ENCODE data around the gene DBN1. TPM values are rescaled to one million over a fixed set of nuclear protein-coding genes. Genes with fewer than 3 reads are reported as not detected.

Gene DBN1
- total RNA-seq, 2 donors from 2014 or later: 7.1 to 13.3 TPM

GRCh38 chr5:177499842-177500241 lies 26.4 kb upstream of the DBN1 start:
- Mint-ChIP-seq H3K27me3 (peaks cover 8 to 10% of the 10 kb centered on the region in 2 donors), H3K4me1 (ENCODE audit: low read depth in 2 of 2) (peaks cover 15 to 27% of the 10 kb centered on the region in 2 donors), H3K4me3 (peak overlapping the region; percentile 59), H3K9me3 (no peaks in the 10 kb centered on the region), H3K27ac (no peak overlapping the region), H3K36me3 (no peaks in the 10 kb centered on the region)
- DNase-seq (ENCODE audit: low spot score): no peak
- no peak for ATAC-seq

DNA sequence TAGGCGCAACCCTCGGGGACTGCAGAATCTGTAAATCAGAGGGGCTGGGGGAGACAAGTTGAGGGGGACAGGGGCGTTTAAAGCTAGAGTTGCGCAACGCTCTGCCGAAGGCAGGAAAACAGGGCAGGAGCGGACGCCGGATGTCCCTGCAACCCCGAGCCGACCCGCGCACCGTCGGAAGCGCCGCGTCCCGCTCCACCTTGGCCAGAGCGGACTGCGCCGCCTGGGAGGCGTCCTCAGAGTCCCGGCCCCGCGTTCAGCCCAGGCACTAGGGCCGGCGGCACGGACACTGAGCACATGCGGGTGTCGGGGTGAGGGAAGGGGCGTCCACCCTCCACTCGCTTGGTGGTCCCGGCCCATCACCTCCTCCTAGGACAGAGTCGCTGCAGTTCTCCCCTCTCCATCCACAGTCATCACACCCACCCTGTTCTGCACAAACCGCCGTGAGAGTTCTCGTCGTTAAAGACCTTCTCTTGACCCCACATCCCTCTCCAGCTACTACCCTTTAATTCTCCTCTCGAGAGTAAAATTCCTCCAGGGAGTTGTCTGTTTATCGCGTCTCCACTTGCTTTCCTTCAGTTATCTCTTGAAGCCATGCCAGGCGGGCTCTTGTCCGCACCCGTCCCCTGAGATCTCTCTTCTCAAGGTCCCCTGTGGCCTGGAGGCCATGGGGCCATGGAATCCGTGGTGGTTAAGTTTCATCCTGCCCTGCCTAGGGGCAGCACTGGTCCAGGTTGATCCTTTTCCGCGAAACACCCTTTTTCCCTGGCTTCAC lies 24.8 kb upstream of the DBN1 start:
- ATAC-seq (peak; percentile 13 to 34), DNase-seq (ENCODE audit: low spot score) (no peak)
- H3K4me1 Mint-ChIP-seq (ENCODE audit: low read depth in 2 of 2): peaks cover 23 to 29% of the 10 kb centered on the region in 2 donors
- H3K36me3 Mint-ChIP-seq: no peaks in the 10 kb centered on the region
- H3K4me3 Mint-ChIP-seq: peak overlapping the region; percentile 84
- peak overlapping the region; percentile 25 to 74 for H3K27ac Mint-ChIP-seq
- H3K27me3 Mint-ChIP-seq: peaks cover 8 to 10% of the 10 kb centered on the region in 2 donors
- H3K9me3 Mint-ChIP-seq: no peaks in the 10 kb centered on the region

DNA sequence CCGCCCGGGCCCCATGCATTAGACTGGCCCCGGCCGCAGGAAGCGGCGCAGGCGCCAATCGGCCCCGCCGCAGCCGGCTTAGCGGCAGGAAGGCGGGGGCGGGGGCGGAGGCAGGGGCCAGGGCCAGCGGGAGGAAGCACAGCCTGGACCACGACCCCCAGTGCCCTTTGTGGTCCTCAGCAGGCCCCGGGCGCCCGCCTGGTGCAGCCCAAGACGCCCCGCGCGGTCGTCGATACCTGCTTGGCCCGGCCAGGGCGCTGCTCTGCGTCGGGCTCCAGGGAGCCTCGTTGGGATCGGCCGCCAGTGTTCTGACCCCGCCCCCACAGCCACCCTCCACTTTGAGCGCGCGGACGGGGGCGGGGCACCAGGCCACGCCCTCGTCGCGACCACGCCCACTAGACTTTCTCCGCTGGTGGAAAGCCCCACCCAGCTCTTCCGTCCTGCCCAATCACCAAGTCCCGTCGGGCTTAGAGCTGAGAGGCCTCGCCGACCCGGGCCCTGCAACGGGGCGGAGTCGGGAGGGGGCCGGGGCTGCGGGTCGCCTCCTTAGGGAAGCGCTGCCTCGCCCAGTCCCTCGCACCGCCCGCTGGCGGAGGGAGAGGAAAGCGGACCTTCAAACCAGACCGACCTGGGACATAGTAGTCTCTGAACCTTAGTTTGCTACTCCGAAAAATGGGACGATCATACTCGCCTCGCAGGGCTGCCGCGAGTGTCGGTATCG lies 24.0 kb upstream of the DBN1 start, which contains the start of gene PDLIM7:
TSS of gene PDLIM7 (minus strand) at position 313 of the 721 bp plus-strand sequence. CDS start 1,092 bp downstream, outside the sequence.
- H3K9me3 Mint-ChIP-seq: no peaks in the 10 kb centered on the region
- DNase-seq (ENCODE audit: low spot score) (peak; percentile 95), ATAC-seq (peak; percentile 92 to 95)
- H3K4me1 Mint-ChIP-seq (ENCODE audit: low read depth in 2 of 2): peaks cover 28 to 34% of the 10 kb centered on the region in 2 donors
- H3K36me3 Mint-ChIP-seq: no peaks in the 10 kb centered on the region
- peak within 1 kb of the TSS; percentile 25 to 74 for H3K27ac Mint-ChIP-seq
- H3K4me3 Mint-ChIP-seq: peak within 1 kb of the TSS; percentile 84
- H3K27me3 Mint-ChIP-seq: peaks cover 8 to 10% of the 10 kb centered on the region in 2 donors

GRCh38 chr5:177496727-177497291 lies 23.4 kb upstream of the DBN1 start:
- Mint-ChIP-seq H3K4me3 (peak overlapping the region; percentile 84), H3K9me3 (no peaks in the 10 kb centered on the region), H3K27me3 (peaks cover 8 to 10% of the 10 kb centered on the region in 2 donors), H3K36me3 (no peaks in the 10 kb centered on the region), H3K4me1 (ENCODE audit: low read depth in 2 of 2) (peaks cover 28% of the 10 kb centered on the region in 2 donors), H3K27ac (no peak overlapping the region)
- DNase-seq (ENCODE audit: low spot score) (no peak), ATAC-seq (no peak)

DNA sequence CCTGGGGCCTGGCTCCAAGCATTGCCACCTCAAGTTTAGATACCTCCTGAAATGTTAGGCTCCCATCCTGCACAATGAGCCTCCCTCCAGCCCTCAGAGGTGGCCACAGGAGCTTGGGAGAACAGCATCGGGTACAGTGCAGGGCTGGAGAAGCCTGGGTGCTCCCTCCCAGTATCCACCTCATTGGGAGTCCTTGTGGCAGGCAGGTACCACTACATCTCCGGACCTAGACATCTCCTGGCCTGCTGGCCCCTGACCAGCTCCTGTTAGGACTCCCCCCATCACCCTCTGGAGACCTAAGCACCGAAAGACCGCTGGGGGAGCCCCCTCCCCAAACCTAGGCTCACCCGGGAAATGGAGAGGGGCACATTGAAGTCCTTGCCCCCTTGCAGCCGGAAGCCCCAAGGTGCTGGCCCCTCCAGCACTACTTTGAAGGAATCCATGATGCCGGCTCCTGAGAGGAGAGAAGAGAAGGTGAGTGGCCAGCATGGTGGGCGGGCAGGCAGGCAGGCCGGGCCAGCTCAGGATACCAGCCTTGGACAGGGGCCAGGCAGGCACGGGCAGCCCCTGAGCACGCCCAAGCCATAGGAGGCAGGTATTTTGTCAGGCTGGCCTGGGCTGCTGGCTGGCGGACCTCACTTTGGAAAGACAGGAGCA lies 22.8 kb upstream of the DBN1 start:
- Mint-ChIP-seq H3K4me3 (peak overlapping the region; percentile 62), H3K36me3 (no peaks in the 10 kb centered on the region), H3K4me1 (ENCODE audit: low read depth in 2 of 2) (peaks cover 27 to 28% of the 10 kb centered on the region in 2 donors), H3K9me3 (no peaks in the 10 kb centered on the region), H3K27ac (no peak overlapping the region), H3K27me3 (peaks cover 8 to 10% of the 10 kb centered on the region in 2 donors)
- no peak for ATAC-seq
- DNase-seq (ENCODE audit: low spot score): no peak

- DNase-seq (ENCODE audit: low spot score) (no peak), ATAC-seq (no peak)
- no peak overlapping the region for H3K27ac Mint-ChIP-seq
- peaks cover 8 to 10% of the 10 kb centered on the region in 2 donors for H3K27me3 Mint-ChIP-seq
- no peaks in the 10 kb centered on the region for H3K36me3 Mint-ChIP-seq
- peaks cover 21 to 26% of the 10 kb centered on the region in 2 donors for H3K4me1 Mint-ChIP-seq (ENCODE audit: low read depth in 2 of 2)
- peak overlapping the region; percentile 62 for H3K4me3 Mint-ChIP-seq
- H3K9me3 Mint-ChIP-seq: no peaks in the 10 kb centered on the region
Measured at GRCh38 chr5:177495243-177496060, 22.0 kb upstream of the DBN1 start.

DNA sequence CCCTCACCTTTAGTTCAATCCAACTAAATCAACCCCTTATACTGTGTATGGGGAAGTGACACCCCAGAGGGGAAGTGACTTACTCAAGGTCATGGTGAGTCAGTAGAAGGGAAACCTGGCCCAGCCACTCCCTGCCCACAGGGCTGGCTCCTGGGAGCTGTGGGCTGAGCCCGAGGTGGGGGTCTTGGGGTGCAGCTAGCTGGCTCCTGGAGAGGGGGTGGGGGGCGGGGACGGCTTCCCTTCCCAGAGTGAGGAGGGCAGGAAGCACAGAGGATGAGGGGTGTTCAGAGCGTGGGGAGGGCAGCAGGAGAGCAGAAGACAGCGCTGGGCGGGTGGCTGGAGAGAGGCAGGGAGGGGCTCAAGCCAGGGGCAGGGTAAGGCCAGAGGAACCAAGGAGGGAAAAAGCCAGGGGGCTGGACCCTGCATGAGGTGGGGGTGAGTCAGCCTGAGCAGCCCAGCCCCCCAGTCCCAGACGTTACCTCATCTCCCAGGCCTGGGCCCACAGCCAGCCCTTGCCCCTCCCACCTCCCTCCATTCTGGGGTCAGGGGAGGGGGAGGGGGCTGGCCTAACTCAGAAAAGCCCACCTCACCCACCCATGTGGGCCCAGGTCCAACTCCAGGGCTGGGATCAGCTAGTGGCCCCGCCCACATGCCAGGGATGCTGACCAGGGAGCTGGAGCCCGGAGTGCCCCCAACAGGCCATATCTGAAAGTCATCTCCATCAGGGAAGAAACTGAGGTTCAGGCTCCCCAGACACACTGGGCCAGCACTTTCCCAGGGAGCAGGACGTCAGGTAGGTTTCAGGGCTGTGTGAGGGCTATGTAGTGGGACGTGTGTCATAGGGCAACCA lies 21.1 kb upstream of the DBN1 start:
- H3K9me3 Mint-ChIP-seq: no peaks in the 10 kb centered on the region
- DNase-seq (ENCODE audit: low spot score) (no peak), ATAC-seq (peak in 1 of 2 donors; percentile 52)
- H3K27ac Mint-ChIP-seq: peak overlapping the region; percentile 55 to 85
- H3K4me1 Mint-ChIP-seq (ENCODE audit: low read depth in 2 of 2): peaks cover 21 to 26% of the 10 kb centered on the region in 2 donors
- H3K4me3 Mint-ChIP-seq: peak overlapping the region; percentile 47
- H3K27me3 Mint-ChIP-seq: peaks cover 8% of the 10 kb centered on the region in 2 donors
- no peaks in the 10 kb centered on the region for H3K36me3 Mint-ChIP-seq

DNA sequence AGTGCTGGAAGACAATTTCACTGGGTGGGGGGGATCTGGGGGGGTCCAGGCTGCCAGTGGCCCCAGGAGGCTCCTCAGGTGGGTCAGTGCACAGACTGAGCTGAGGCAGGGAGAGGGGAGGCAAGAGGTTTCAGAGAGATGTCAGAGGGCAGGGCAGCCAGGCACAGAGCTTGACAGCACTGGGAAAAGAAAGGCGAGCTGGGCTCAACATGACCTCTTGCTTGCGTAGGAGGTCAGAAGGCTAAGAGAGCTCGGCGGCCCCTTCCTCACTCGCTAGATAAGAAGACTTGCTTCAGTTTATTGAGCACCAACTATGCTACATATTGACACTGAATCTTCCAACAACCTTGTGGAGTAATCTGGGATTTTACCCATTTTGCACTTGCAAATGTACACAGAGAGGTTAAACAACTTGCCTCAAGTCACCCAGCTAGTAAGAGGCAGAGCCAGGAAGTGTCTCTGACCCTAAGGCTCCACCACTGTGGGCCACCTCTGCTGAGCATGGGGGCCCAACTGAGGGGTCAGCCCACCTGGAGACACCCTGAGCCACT lies 20.4 kb upstream of the DBN1 start:
- no peaks in the 10 kb centered on the region for H3K36me3 Mint-ChIP-seq
- H3K4me3 Mint-ChIP-seq: peak overlapping the region; percentile 47
- H3K9me3 Mint-ChIP-seq: no peaks in the 10 kb centered on the region
- peaks cover 6 to 7% of the 10 kb centered on the region in 2 donors for H3K27me3 Mint-ChIP-seq
- H3K4me1 Mint-ChIP-seq (ENCODE audit: low read depth in 2 of 2): peaks cover 20 to 25% of the 10 kb centered on the region in 2 donors
- H3K27ac Mint-ChIP-seq: peak overlapping the region; percentile 55 to 85
- ATAC-seq (no peak), DNase-seq (ENCODE audit: low spot score) (no peak)

DNA sequence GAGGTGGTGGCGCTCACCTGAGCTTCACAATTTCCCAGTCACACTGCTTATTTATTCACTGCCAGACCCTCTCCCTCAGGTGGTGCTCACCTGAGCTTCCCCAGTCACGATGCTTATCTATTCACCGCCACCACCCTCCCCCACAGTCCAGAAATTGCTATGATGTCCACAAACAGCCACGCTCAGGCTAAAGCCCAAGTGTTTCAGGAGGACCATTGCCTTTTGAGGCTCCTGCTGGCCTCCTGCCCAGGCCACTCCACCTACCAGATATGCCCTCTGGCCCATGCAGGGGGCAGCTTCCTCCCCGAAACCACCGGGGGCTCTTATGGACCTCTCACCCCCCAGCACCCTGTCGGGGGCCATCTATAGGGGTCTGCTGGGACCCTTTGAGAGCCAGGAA lies 19.4 kb upstream of the DBN1 start:
- no peaks in the 10 kb centered on the region for H3K27me3 Mint-ChIP-seq
- DNase-seq (ENCODE audit: low spot score) (no peak), ATAC-seq (no peak)
- H3K9me3 Mint-ChIP-seq: no peaks in the 10 kb centered on the region
- H3K36me3 Mint-ChIP-seq: no peaks in the 10 kb centered on the region
- H3K4me3 Mint-ChIP-seq: no peak overlapping the region
- H3K27ac Mint-ChIP-seq: peak overlapping the region in 1 of 2 donors; percentile 50
- peaks cover 10 to 16% of the 10 kb centered on the region in 2 donors for H3K4me1 Mint-ChIP-seq (ENCODE audit: low read depth in 2 of 2)

DNA sequence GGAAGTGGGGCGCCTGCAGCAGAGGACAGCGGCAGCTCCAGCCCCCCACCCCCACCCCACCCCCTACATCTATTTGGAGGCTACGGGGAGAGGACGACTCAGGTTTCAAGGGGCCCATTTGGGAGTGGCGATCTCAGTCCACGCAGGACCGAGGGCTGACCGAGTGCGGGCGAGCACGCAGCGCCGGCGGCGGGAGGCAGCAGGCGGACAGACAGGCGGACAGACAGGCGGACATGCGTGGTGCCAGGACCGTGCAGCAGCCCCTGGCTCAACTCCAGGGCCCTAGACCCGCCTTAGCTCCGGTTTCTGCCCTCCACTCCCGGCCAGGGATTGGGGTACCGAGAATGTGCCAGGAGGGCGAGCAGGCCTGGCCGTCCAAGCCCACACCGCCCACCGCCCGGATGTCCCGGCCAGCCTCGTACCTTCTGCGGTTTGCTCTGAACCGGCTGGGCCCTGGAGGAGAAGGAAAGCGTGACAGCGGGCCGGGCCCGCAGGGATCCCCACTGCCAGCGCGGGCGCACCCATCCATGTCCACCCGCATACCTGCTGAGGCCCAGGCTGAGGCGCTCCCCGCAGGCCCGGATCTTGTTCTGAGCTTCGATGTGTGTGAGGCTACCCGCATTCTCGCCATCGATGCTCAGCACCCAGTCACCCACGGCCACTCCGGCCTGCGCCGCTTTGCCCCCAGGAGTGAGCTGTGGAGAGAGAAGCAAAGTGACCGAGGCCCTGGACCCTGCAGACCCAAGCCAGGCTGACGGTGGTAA lies 18.7 kb upstream of the DBN1 start:
- H3K27ac Mint-ChIP-seq: no peak overlapping the region
- no peaks in the 10 kb centered on the region for H3K27me3 Mint-ChIP-seq
- H3K36me3 Mint-ChIP-seq: no peaks in the 10 kb centered on the region
- peaks cover 7 to 13% of the 10 kb centered on the region in 2 donors for H3K4me1 Mint-ChIP-seq (ENCODE audit: low read depth in 2 of 2)
- no peak for DNase-seq (ENCODE audit: low spot score)
- no peaks in the 10 kb centered on the region for H3K9me3 Mint-ChIP-seq
- H3K4me3 Mint-ChIP-seq: no peak overlapping the region
- ATAC-seq: no peak

DNA sequence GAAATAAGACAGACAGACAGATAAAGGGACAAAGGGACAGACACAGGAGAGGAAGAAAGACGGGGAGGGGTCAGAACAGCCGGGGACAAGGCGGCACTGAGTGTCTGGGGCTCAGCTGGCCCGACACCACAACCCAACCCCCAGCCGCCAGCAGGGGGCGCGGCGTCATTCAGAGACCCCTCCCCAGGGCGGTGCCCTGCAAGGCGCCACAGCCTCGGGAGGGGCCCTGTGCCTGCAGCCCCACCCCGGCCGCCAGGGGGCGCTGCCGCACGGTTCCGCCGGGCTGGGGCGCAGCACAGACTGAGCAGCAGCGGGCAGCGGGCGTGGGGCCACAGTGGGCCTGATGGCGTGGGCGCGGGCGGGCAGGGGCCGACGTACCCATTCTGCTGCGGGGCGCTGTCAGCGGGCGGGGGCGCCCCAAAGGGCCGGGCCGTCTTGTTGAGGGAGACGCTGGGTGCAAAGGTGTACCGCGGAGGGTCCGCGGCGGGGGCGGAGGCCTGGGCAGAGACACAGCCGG lies 18.1 kb upstream of the DBN1 start:
- no peak overlapping the region for H3K4me3 Mint-ChIP-seq
- no peaks in the 10 kb centered on the region for H3K36me3 Mint-ChIP-seq
- H3K27me3 Mint-ChIP-seq: no peaks in the 10 kb centered on the region
- ATAC-seq (peak in 1 of 2 donors; percentile 45), DNase-seq (ENCODE audit: low spot score) (no peak)
- no peaks in the 10 kb centered on the region for H3K9me3 Mint-ChIP-seq
- peaks cover 7 to 13% of the 10 kb centered on the region in 2 donors for H3K4me1 Mint-ChIP-seq (ENCODE audit: low read depth in 2 of 2)
- H3K27ac Mint-ChIP-seq: no peak overlapping the region

All from natural killer cell treated with Interleukin-12 subunit alpha and Interleukin-12 subunit beta and Interleukin-15 and Interleukin-18, amount 100 ng/mL, for 72 hours (primary cell).